Fibroblast of skin of scalp (primary cell): ENCODE measurements around the gene C1QTNF9.
"Not testable (repeated sequence)": the region's sequence is repeated elsewhere in the genome, so short reads cannot be mapped to it uniquely, and the experiment has no call there.

ENCODE experiments used
- DNase-seq: peaks from one replicate; pipeline ENCODE4 v3.0.0-alpha.2; 2013

Gene C1QTNF9

GRCh38 chr13:24284889-24285565 is 24.4 kb upstream of the C1QTNF9 start:
- DNase-seq = no peak

GRCh38 chr13:24286624-24287023 is 22.8 kb upstream of the C1QTNF9 start:
- no peak for DNase-seq

- DNase-seq = no peak
Observed at GRCh38 chr13:24287748-24288287, 21.6 kb upstream of the C1QTNF9 start.

DNA sequence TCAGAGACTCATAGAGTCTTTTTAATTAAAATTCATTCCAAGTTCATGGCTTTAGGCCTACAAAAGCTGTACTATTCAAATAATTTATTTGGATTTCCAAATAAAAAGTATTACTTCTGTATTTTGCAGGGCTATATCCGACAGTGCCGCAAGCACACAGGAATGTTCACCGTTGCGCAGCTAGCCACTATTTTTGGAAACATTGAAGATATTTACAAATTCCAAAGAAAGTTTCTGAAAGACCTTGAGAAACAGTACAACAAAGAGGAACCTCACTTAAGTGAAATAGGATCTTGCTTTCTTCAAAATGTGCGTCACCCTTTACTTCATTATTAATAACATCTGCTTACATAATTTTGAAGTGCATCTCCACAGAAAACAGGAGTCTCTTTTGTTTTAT is 20.5 kb upstream of the C1QTNF9 start:
- peak; percentile 58 for DNase-seq

- DNase-seq = no peak
Observed at GRCh38 chr13:24290280-24290932, 19.0 kb upstream of the C1QTNF9 start.

DNA sequence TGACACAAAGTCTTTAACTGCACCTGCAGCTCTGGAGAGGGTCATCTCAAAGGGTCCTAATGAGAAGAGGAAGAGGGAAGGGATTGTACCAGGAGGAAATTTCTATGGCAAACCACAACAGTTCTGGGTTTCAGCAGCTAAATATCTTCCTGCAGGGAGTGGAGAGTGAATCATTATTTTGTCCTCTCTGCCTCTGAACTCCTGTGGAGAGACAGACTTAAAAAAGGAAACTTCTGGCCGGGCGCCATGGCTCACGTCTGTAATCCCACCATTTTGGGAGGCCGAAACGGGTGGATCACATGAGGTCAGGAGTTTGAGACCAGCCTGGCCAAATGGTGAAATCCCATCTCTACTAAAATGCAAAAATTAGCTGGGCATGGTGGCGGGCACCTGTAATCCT is 16.9 kb upstream of the C1QTNF9 start:
- peak; percentile 69 for DNase-seq

DNA sequence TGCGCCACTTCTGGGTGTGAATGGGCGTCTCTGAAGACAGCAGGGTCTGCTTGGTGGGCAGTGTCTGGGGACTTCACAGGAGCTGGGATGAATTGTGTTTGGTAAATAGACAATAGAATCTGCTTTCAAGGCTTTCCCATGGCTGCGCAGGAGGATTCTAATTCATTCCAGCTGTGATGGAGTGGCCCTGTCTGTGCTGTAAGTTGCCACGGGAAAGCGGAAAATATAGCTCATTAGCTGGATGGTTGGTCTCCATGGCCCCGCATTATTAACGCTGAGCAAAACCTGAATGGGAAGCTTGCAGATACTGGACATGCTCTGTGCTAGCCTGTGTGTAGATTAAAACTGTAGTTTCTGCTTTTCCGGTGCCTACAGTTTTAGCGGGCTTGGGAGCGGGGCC is 15.6 kb upstream of the C1QTNF9 start:
- DNase-seq = peak; percentile 38

- DNase-seq = no peak
Observed at GRCh38 chr13:24299488-24300114, 9.8 kb upstream of the C1QTNF9 start.

DNA sequence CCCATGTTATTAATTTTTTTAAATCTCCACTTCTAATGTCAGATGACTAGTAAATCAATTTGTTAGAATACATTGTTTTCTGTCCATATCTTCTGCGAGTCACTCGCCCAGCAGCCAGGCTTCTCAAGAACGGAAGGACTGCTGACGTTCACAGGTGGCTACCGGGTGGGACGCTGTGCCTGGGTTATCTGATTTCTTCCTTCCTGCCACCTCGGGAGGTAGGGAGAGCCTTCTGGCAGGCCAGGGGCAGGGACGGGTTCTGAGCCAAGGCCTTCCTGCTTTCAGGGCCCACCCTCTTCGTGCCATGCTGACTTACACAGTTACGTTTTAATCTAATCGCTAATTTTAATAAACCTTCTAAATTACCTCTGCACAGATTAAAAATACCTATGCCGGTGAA is 7.9 kb upstream of the C1QTNF9 start:
- DNase-seq = no peak

GRCh38 chr13:24301911-24302310 is 7.5 kb upstream of the C1QTNF9 start:
- DNase-seq = no peak

GRCh38 chr13:24304620-24305019 is 4.8 kb upstream of the C1QTNF9 start:
- DNase-seq = no peak

GRCh38 chr13:24306632-24307031 is 2.7 kb upstream of the C1QTNF9 start:
- DNase-seq = peak; percentile 62

DNA sequence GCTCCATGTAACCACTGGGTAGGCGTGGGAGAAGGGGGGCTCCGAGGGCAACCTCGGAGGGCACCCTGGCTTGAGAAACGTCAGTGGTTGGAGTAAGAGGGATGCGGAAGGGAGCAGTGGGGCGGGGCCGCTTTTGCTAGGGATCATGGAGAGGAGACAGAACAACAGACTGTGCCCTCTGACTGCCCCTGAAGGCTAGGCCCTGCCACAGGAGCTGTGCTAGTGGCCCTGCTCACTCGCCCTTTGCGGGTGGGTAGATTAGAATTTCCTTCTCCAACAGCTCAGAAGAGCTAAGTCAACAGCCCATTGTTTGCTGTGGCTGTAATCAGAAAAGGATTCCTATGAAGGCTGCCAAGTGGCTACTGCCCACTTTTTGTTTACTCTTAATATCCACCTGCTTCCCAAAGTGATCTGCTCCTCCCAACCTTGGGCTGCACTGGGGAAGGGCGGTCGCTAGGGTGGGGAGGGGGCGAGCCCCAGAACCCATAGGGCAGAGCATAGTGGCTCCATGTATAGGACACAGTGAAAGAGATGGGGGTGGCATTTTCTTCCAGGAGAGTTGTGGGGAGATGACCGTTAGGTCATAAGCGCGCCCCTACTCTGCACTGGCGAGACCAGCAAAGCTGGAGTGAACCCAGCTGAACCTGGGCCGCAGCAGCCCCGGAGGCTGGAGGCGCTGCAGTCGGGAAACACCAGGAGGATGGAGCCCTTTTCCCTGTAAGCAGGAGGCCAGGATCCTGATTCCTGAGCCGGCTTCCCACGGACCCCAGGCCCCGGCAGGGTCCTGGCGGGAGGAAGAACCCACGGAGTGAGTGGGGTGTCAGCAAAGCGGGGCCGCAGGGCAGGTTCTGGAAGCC is 1.9 kb upstream of the C1QTNF9 start:
- no peak for DNase-seq

DNA sequence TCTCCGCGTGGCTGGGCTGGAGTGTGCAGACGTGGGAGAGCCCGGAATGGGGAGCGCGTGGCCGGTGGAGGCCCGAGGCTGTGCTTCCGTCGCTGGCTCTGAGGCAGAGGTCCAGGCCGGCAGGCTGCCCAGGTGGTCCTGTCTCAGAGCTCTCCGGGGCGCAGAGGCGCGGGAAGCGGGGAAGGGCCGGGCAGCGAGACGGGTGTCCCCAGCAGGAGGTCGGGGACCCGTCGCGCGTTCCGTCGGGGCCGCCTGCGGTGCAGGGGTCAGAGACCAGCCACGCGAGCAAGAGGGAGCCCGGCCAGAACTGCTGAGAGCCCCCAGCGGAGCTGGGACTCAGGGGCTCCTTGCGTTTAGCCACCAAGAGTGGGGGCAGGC is 1.3 kb upstream of the C1QTNF9 start:
- DNase-seq = no peak

GRCh38 chr13:24308488-24309020 is 826 bp upstream of the C1QTNF9 start:
- no peak for DNase-seq

- DNase-seq = peak; percentile 22
Observed at GRCh38 chr13:24313439-24313838, 4.1 kb downstream of the C1QTNF9 start.

- DNase-seq = not testable (repeated sequence)
Observed at GRCh38 chr13:24317835-24318234, 8.5 kb downstream of the C1QTNF9 start.

DNA sequence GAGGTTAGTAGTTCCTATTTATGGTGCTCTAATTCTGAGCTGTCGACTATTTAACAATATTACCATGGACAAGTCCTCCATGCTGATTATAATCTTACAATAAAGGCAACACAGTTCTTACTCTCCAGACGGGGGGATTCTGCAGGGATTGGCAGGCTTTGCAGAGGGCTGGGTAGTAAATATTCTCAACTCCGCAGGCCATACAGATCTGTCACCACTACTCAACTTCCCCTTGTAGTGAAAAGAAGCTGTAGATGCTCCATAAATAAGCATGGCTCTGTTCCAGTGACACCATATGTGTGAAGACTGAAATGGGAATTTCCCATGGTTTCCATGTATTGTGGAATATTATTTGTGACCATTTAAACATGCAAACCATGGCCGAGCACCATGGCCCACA is 9.5 kb downstream of the C1QTNF9 start:
- DNase-seq = not testable (repeated sequence)

- DNase-seq = not testable (repeated sequence)
Observed at GRCh38 chr13:24319641-24320040, 10.3 kb downstream of the C1QTNF9 start.

- not testable (repeated sequence) for DNase-seq
Observed at GRCh38 chr13:24321416-24321815, 12.0 kb downstream of the C1QTNF9 start.

DNA sequence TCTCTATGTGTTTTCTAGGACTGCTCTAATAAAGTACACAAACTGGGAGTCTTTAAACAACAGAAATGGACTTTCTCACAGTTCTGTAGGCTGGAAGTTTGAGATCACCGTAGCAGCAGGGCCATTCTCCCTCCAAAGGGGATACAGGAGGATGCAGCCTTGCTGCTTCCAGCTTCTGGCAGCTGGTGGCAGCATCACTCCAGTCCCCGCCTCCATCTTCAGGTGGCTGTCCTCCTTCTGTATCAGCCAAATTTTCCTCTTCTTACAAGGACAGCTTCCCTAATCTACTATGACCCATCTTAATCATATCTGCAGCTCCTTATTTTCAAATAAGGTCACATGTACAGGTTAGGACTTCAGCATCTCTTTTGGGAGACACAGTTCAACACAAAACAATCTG is 13.1 kb downstream of the C1QTNF9 start:
- DNase-seq = not testable (repeated sequence)

GRCh38 chr13:24323036-24323738 is 13.8 kb downstream of the C1QTNF9 start:
- no peak for DNase-seq
